Activated naive CD4-positive, alpha-beta T cell treated with anti-CD3 and anti-CD28 coated beads for 36 hours (primary cell): ENCODE results near the gene ORC6. TPM values are rescaled to one million over a fixed set of nuclear protein-coding genes. Genes with fewer than 3 reads are reported as not detected.

Experiments
- CTCF ChIA-PET: fragments of 350-600 bp; sonication (Branson Sonifier 250); formaldehyde crosslinking; loops from one replicate; lab custom pipeline; 2021; ENCODE audit warnings: antibody characterized with exemption; lab: Charles Lee
- DNase-seq: peaks from one replicate; pipeline ENCODE4 v3.0.0-alpha.2; 2020
- H3K27ac Mint-ChIP-seq: one replicate; pipeline ENCODE4 v1.8.0; 2021; ENCODE audit warnings: mild to moderate bottlenecking, mixed read lengths
- H3K27me3 Mint-ChIP-seq: one replicate; pipeline ENCODE4 v1.8.0; 2021; ENCODE audit warnings: low read depth, mixed read lengths
- H3K36me3 Mint-ChIP-seq: one replicate; pipeline ENCODE4 v1.8.0; 2021; ENCODE audit warnings: low read depth, mixed read lengths
- H3K4me1 Mint-ChIP-seq: one replicate; pipeline ENCODE4 v1.8.0; 2021; ENCODE audit warnings: low read depth, mixed read lengths
- H3K4me3 Mint-ChIP-seq: one replicate; pipeline ENCODE4 v1.8.0; 2021; ENCODE audit warnings: mild to moderate bottlenecking, moderate library complexity, mixed read lengths
- H3K9me3 Mint-ChIP-seq: one replicate; pipeline ENCODE4 v1.8.0; 2021; ENCODE audit warnings: mixed read lengths
- intact Hi-C: fragments of 100-400 bp; cut with micrococcal nuclease; formaldehyde crosslinking; loops from one replicate; pipeline ENCODE4 v1.15.1; 2023
- total RNA-seq, 2 experiments: library from RNA; stranded (reverse); gene quantifications; one replicate each; pipeline ENCODE4 v1.2.3, GENCODE V29; 2021

ORC6 gene
- total RNA-seq, 2 experiments from 2014 or later = 57.7 to 61.9 TPM

DNA sequence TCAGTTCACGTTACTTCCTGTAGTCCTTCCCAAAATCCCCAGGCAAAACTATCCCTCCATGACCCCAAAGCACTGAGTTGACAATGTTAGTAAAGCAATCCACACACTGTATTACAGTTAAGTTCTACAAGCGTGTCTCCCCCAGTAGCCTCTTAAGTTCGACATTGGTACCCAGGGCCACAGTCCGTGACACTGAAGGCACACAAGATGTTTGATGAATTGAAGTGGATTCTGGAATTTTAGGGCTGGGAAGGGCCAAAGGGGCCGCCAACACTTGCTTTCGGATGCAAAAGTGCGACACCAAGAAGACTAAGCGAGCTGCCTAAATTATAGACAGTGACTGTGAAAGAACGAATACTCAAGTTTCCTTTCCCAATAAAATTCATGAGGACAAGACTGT, 2.0 kb upstream of the ORC6 start:
- Mint-ChIP-seq H3K36me3 (peaks cover 11% of the 10 kb centered on the region), H3K4me1 (peaks cover 58% of the 10 kb centered on the region), H3K27me3 (no peaks in the 10 kb centered on the region), H3K9me3 (no peaks in the 10 kb centered on the region), H3K4me3 (no peak overlapping the region), H3K27ac (no peak overlapping the region)
- CTCF ChIA-PET = interaction anchor here (1.7 kb wide), 1 partner anchor 10 kb away, joined by 9 read pairs; no protein-coding TSS in a partner anchor
- no peak for DNase-seq
- intact Hi-C loops = loop anchor here (10.0 kb wide), 2 partner anchors 457 to 777 kb away; partner anchors contain the start of genes ITFG1, NETO2 and PHKB

GRCh38 chr16:46688101-46688653, 1.3 kb upstream of the ORC6 start:
- no peaks in the 10 kb centered on the region for H3K9me3 Mint-ChIP-seq
- CTCF ChIA-PET = no interaction called here
- intact Hi-C loops = loop anchor here (2.0 to 10.0 kb wide), 5 partner anchors 67 to 1921 kb away; partner anchors contain the start of genes ITFG1, NETO2, PHKB and SHCBP1

DNA sequence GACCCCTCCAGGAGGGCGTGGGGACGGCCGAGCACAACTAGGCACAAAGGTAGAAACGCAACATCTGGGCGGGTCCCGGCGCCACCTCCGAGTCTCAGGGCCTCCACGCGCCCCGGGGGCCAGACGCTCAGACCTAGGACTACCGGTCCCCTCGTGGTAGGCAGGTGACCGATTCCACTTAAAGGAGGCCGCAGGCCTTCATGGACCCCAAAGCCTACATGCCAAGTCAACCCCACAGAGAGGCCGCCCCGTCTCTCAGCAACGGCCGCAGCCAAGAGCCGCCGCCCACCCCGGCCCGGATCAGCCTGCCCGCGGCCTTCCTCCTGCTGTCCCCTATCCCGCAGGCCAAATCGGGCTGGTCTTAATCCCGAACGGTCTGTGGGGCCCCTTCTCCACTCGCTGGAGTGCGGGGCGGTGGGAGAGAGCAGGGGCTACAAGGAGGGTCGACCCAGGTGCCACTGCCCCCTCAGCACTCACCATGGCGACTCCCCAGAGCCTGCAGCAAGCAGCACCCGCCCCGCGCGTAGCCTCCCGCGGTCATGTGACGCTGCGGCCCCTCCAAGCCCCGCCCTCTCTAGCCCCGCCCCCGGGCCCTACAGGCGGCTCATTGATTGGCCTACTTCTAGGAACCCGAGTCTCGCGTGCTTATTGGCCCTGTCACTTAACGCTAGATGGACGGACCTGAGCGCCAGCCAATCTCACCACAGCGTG, 650 bp upstream of the ORC6 start, which contains the start of gene VPS35:
TSS of gene VPS35 (minus strand) at position 525 of the 711 bp plus-strand sequence. CDS start at position 480, 45 bp downstream.
- peaks cover 49% of the 10 kb centered on the region for H3K4me1 Mint-ChIP-seq
- H3K36me3 Mint-ChIP-seq = peaks cover 20% of the 10 kb centered on the region
- H3K4me3 Mint-ChIP-seq = no peak within 1 kb of the TSS
- H3K9me3 Mint-ChIP-seq = no peaks in the 10 kb centered on the region
- CTCF ChIA-PET = interaction anchor here (0.8 kb wide), 1 partner anchor 34 kb away, joined by 4 read pairs; no protein-coding TSS in a partner anchor
- H3K27ac Mint-ChIP-seq = peak within 1 kb of the TSS; percentile 64
- H3K27me3 Mint-ChIP-seq = no peaks in the 10 kb centered on the region
- intact Hi-C loops = loop anchor here (1.0 to 10.0 kb wide), 10 partner anchors 68 to 1920 kb away; partner anchors contain the start of genes C16orf87, DNAJA2, GPT2 and ITFG1
- DNase-seq = peak; percentile 100

More at GRCh38 chr16:46688101-46688653, 1.3 kb upstream of the ORC6 start:
- H3K27me3 Mint-ChIP-seq = no peaks in the 10 kb centered on the region
- H3K36me3 Mint-ChIP-seq = peaks cover 16% of the 10 kb centered on the region
- H3K27ac Mint-ChIP-seq = peak overlapping the region; percentile 64
- DNase-seq = no peak
- H3K4me1 Mint-ChIP-seq = peaks cover 55% of the 10 kb centered on the region
- H3K4me3 Mint-ChIP-seq = no peak overlapping the region

GRCh38 chr16:46690281-46691178, 1.1 kb downstream of the ORC6 start:
- Mint-ChIP-seq H3K4me3 (no peak overlapping the region), H3K9me3 (no peaks in the 10 kb centered on the region), H3K4me1 (peaks cover 38% of the 10 kb centered on the region), H3K27ac (no peak overlapping the region), H3K36me3 (peaks cover 31% of the 10 kb centered on the region), H3K27me3 (no peaks in the 10 kb centered on the region)
- no peak for DNase-seq
- CTCF ChIA-PET = interaction anchor here (0.6 to 1.1 kb wide), 5 partner anchors 17 to 449 kb away, joined by 3 to 4 read pairs (median 3); partner anchors contain the start of gene C16orf87
- intact Hi-C loops = loop anchor here (1.0 kb wide), 2 partner anchors 136 to 219 kb away; no protein-coding TSS in a partner anchor

- H3K9me3 Mint-ChIP-seq = no peaks in the 10 kb centered on the region
- CTCF ChIA-PET = interaction anchor here (0.6 to 1.9 kb wide), 3 partner anchors 18 to 235 kb away, joined by 3 to 8 read pairs (median 3); no protein-coding TSS in a partner anchor
- H3K4me3 Mint-ChIP-seq = no peak overlapping the region
- H3K36me3 Mint-ChIP-seq = peaks cover 39% of the 10 kb centered on the region
- intact Hi-C loops = no loop called here
- H3K27ac Mint-ChIP-seq = no peak overlapping the region
- H3K27me3 Mint-ChIP-seq = no peaks in the 10 kb centered on the region
- DNase-seq = no peak
- peaks cover 32% of the 10 kb centered on the region for H3K4me1 Mint-ChIP-seq
These were observed 2.3 kb downstream of the ORC6 start for GRCh38 chr16:46691726-46692125.

DNA sequence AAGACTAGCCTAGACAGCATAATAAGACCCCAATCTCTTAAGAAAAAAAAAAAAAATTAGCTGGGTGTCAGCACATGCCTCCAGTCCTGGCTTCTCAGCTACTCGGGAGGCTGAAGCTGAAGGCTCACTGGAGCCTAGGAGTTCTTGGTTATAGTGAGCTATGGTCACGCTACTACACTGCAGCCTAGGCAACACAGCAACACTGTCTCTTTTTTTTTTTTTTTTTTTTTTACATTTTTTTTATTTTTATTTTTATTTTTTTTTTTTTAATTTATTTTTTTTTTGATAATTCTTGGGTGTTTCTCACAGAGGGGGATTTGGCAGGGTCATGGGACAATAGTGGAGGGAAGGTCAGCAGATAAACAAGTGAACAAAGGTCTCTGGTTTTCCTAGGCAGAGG, 4.1 kb downstream of the ORC6 start:
- intact Hi-C loops = no loop called here
- peaks cover 18% of the 10 kb centered on the region for H3K4me1 Mint-ChIP-seq
- peaks cover 50% of the 10 kb centered on the region for H3K36me3 Mint-ChIP-seq
- CTCF ChIA-PET = interaction anchor here (0.6 kb wide), 1 partner anchor 133 kb away, joined by 3 read pairs; no protein-coding TSS in a partner anchor
- no peak overlapping the region for H3K27ac Mint-ChIP-seq
- no peaks in the 10 kb centered on the region for H3K27me3 Mint-ChIP-seq
- H3K9me3 Mint-ChIP-seq = no peaks in the 10 kb centered on the region
- H3K4me3 Mint-ChIP-seq = no peak overlapping the region
- no peak for DNase-seq

- Mint-ChIP-seq H3K36me3 (peaks cover 55% of the 10 kb centered on the region), H3K9me3 (no peaks in the 10 kb centered on the region), H3K27me3 (no peaks in the 10 kb centered on the region), H3K27ac (no peak overlapping the region), H3K4me1 (peaks cover 12% of the 10 kb centered on the region), H3K4me3 (no peak overlapping the region)
- CTCF ChIA-PET = interaction anchor here (0.6 kb wide), 1 partner anchor 142 kb away, joined by 3 read pairs; no protein-coding TSS in a partner anchor
- no peak for DNase-seq
- intact Hi-C loops = no loop called here
These were observed 6.5 kb downstream of the ORC6 start for GRCh38 chr16:46695937-46696336.

DNA sequence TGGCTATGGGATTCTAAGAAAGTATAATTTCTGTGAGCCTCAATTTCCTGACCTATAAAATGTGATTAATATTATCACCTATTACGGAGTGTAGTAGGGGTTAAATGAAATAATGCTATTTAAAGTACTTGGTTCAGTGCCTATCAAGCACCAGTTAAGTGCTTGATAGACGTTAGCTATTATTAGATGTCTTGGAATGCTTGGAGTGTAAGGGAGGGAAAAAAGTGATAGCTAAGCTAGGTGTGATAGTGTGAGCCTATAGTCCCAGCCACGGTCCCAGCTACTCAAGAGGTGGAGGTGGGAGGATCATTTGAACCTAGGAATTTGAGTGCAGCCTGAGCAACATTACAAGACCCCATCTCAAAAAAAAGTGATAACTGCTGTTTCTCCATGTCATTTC, 7.5 kb downstream of the ORC6 start:
- intact Hi-C loops = no loop called here
- no peak overlapping the region for H3K4me3 Mint-ChIP-seq
- H3K4me1 Mint-ChIP-seq = peaks cover 1% of the 10 kb centered on the region
- no peaks in the 10 kb centered on the region for H3K27me3 Mint-ChIP-seq
- CTCF ChIA-PET = interaction anchor here (0.6 to 1.3 kb wide), 5 partner anchors 21 to 341 kb away, joined by 3 to 4 read pairs (median 3); no protein-coding TSS in a partner anchor
- no peak for DNase-seq
- H3K36me3 Mint-ChIP-seq = peaks cover 49% of the 10 kb centered on the region
- H3K27ac Mint-ChIP-seq = no peak overlapping the region
- no peaks in the 10 kb centered on the region for H3K9me3 Mint-ChIP-seq

- CTCF ChIA-PET = no interaction called here
- Mint-ChIP-seq H3K36me3 (peaks cover 32% of the 10 kb centered on the region), H3K4me3 (no peak overlapping the region), H3K27me3 (no peaks in the 10 kb centered on the region), H3K4me1 (no peaks in the 10 kb centered on the region), H3K9me3 (no peaks in the 10 kb centered on the region), H3K27ac (no peak overlapping the region)
- no peak for DNase-seq
- intact Hi-C loops = no loop called here
These were observed 10.6 kb downstream of the ORC6 start for GRCh38 chr16:46700048-46700447.

- H3K36me3 Mint-ChIP-seq = peaks cover 19% of the 10 kb centered on the region
- no peak for DNase-seq
These were observed 12.2 kb downstream of the ORC6 start for GRCh38 chr16:46701615-46702014.

DNA sequence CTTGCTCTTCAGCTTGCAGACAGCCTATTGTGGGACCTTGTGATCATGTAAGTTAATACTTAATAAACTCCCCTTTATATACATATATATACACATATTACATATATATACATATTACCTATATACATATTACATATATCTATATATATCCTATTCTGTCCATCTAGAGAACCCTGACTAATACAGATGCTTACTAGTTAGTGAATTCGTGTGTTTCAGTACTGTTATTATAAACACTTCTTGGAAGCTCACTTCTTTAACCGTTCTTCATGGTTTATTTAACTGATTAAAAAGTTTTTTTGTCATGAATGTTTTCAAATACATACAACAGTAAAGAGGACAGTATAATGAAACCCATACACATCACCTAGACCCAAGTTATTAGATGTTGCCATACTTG, 12.6 kb downstream of the ORC6 start:
- H3K9me3 Mint-ChIP-seq = no peaks in the 10 kb centered on the region

More at GRCh38 chr16:46701615-46702014, 12.2 kb downstream of the ORC6 start:
- CTCF ChIA-PET = interaction anchor here (0.6 to 0.8 kb wide), 2 partner anchors 69 to 147 kb away, joined by 3 read pairs; no protein-coding TSS in a partner anchor
- Mint-ChIP-seq H3K4me1 (no peaks in the 10 kb centered on the region), H3K4me3 (no peak overlapping the region), H3K9me3 (no peaks in the 10 kb centered on the region), H3K27ac (no peak overlapping the region), H3K27me3 (no peaks in the 10 kb centered on the region)
- intact Hi-C loops = no loop called here

More for the DNA sequence above, 12.6 kb downstream of the ORC6 start:
- H3K4me3 Mint-ChIP-seq = no peak overlapping the region
- H3K4me1 Mint-ChIP-seq = no peaks in the 10 kb centered on the region
- no peak overlapping the region for H3K27ac Mint-ChIP-seq
- DNase-seq = no peak
- CTCF ChIA-PET = interaction anchor here (0.6 kb wide), 1 partner anchor 68 kb away, joined by 3 read pairs; no protein-coding TSS in a partner anchor
- H3K36me3 Mint-ChIP-seq = peaks cover 16% of the 10 kb centered on the region
- intact Hi-C loops = no loop called here
- no peaks in the 10 kb centered on the region for H3K27me3 Mint-ChIP-seq
